ENCODE results near the gene ODC1.

Gene ODC1

GRCh38 chr2:10413503-10413902 lies 34.6 kb downstream of the ODC1 start:
- DNase-seq, result no peak

GRCh38 chr2:10412380-10412779 lies 35.7 kb downstream of the ODC1 start:
- peak; percentile 78 for DNase-seq

GRCh38 chr2:10411557-10411956 lies 36.6 kb downstream of the ODC1 start:
- no peak for DNase-seq

GRCh38 chr2:10410823-10411437 lies 37.2 kb downstream of the ODC1 start:
- DNase-seq, result no peak

GRCh38 chr2:10410001-10410822 lies 37.9 kb downstream of the ODC1 start:
- DNase-seq, result peak; percentile 88

GRCh38 chr2:10408649-10409579 lies 39.2 kb downstream of the ODC1 start:
- peak; percentile 88 for DNase-seq

GRCh38 chr2:10407841-10408648 lies 40.1 kb downstream of the ODC1 start:
- peak; percentile 87 for DNase-seq

- DNase-seq, result no peak
Observed at GRCh38 chr2:10407432-10407831, 40.7 kb downstream of the ODC1 start.

- DNase-seq, result no peak
Observed at GRCh38 chr2:10406491-10407188, 41.5 kb downstream of the ODC1 start.

GRCh38 chr2:10406016-10406415 lies 42.1 kb downstream of the ODC1 start:
- no peak for DNase-seq

GRCh38 chr2:10405448-10405847 lies 42.7 kb downstream of the ODC1 start:
- no peak for DNase-seq

- no peak for DNase-seq
Observed at GRCh38 chr2:10404324-10405143, 43.6 kb downstream of the ODC1 start.

GRCh38 chr2:10402653-10403215 lies 45.4 kb downstream of the ODC1 start:
- no peak for DNase-seq

GRCh38 chr2:10402062-10402585 lies 46.0 kb downstream of the ODC1 start:
- DNase-seq, result no peak

- no peak for DNase-seq
Observed at GRCh38 chr2:10400978-10401951, 46.9 kb downstream of the ODC1 start.

- peak; percentile 94 for DNase-seq
Observed at GRCh38 chr2:10400568-10400977, 47.6 kb downstream of the ODC1 start.

GRCh38 chr2:10400002-10400401 lies 48.1 kb downstream of the ODC1 start:
- no peak for DNase-seq

- DNase-seq, result no peak
Observed at GRCh38 chr2:10399358-10399757, 48.8 kb downstream of the ODC1 start.

- peak; percentile 69 for DNase-seq
Observed at GRCh38 chr2:10398496-10398895, 49.6 kb downstream of the ODC1 start.

Data from hematopoietic multipotent progenitor cell treated with erythropoietin and hydrocortisone succinate and interleukin-3 and kit ligand, for 4 days (in vitro differentiated cells).